ENCODE results near the gene UBAC2.

- TF ChIP-seq CTCF (IDR thresholded peaks at IDR 0.05) = no peak
- TF ChIP-seq EZH2 (IDR thresholded peaks at IDR 0.05) = no peak
Observed at GRCh38 chr13:99228737-99229691, 28.4 kb downstream of the UBAC2 start.

All from neural progenitor cell (in vitro differentiated cells).